GM12878 (cell line): ENCODE results near the gene WHRN. TPM values are rescaled to one million over a fixed set of nuclear protein-coding genes. Genes with fewer than 3 reads are reported as not detected.

Experiments
- ATAC-seq: fragments of 200-7000 bp; cut with Tn5 transposase; 3 replicates; pipeline ENCODE4 v1.9.1; 2020; ENCODE audit warnings: mild to moderate bottlenecking, moderate library complexity
- BruUV-seq: library from RNA; stranded (reverse); fragments of 400-500 nt; replicated peaks from 2 replicates; lab custom pipeline; 2021; lab: Mats Ljungman, UMichigan
- CTCF ChIA-PET: fragments of 300-600 bp; sonication (Branson Sonifier 250); formaldehyde crosslinking; extraction: SDS; loops from one replicate; lab custom pipeline; 2021; ENCODE audit warnings: inconsistent platforms; lab: Yijun Ruan, JAX
- POLR2A ChIA-PET: fragments of 350-600 bp; formaldehyde crosslinking; extraction: SDS; loops from one replicate; lab custom pipeline; 2021; ENCODE audit warnings: inconsistent platforms; lab: Charles Lee
- RAD21 ChIA-PET: fragments of 300-600 bp; sonication (Branson Sonifier 250); formaldehyde crosslinking; loops from one replicate; lab custom pipeline; 2023; ENCODE audit warnings: antibody characterized with exemption; ENCODE audit not compliant: unreplicated experiment; lab: Charles Lee
- SMC1A ChIA-PET: fragments of 300-600 bp; sonication (Branson Sonifier 250); formaldehyde crosslinking; loops from one replicate; lab custom pipeline; 2023; ENCODE audit not compliant: unreplicated experiment, uncharacterized antibody; lab: Charles Lee
- DNase-seq: peaks from one replicate; pipeline ENCODE4 v3.0.0-alpha.2; 2011; ENCODE audit warnings: low read depth, low spot score
- FAIRE-seq: peaks from 3 replicates; lab custom pipeline; 2011; peaks lifted over from hg19 to GRCh38; lab: Jason Lieb, UNC
- H2AFZ ChIP-seq: 2 replicates; pipeline ENCODE4 v1.6.0; 2011; ENCODE audit warnings: low read depth, low read length, control low read depth; ENCODE audit not compliant: control insufficient read depth
- H3K27ac ChIP-seq: 2 replicates; pipeline ENCODE4 v1.5.1; 2011; ENCODE audit warnings: control low read depth; ENCODE audit not compliant: control insufficient read depth, insufficient read depth
- H3K27me3 ChIP-seq, 2 experiments: replicated peaks in 1 of 2; 2 replicates each; pipeline versions ENCODE4 v1.6.0 to v1.6.1; 2011; ENCODE audit warnings: low read length in 1 of 2; ENCODE audit not compliant: control insufficient read depth in 2 of 2, insufficient read depth in 2 of 2
- H3K36me3 ChIP-seq, 2 experiments: 2 replicates each; pipeline ENCODE4 v1.5.1; 2011; ENCODE audit warnings: low read length in 1 of 2; ENCODE audit not compliant: control insufficient read depth in 2 of 2, insufficient read depth in 2 of 2
- H3K4me1 ChIP-seq: 2 replicates; pipeline ENCODE4 v1.6.1; 2011; ENCODE audit warnings: mild to moderate bottlenecking, low read length, moderate library complexity, mixed read lengths; ENCODE audit not compliant: control insufficient read depth, insufficient read depth
- H3K4me2 ChIP-seq: 2 replicates; pipeline ENCODE4 v1.6.0; 2011; ENCODE audit warnings: control low read depth; ENCODE audit not compliant: control insufficient read depth, insufficient read depth
- H3K4me3 ChIP-seq: fragments of 200-600 bp; sonication (generic); 2 replicates; pipeline ENCODE4 v1.5.1; 2016
- H3K79me2 ChIP-seq: 2 replicates; pipeline ENCODE4 v1.6.0; 2011; ENCODE audit warnings: low read length; ENCODE audit not compliant: control insufficient read depth, insufficient read depth
- H3K9ac ChIP-seq: 2 replicates; pipeline ENCODE4 v1.8.0; 2011; ENCODE audit warnings: low read length, control low read depth, mixed read lengths; ENCODE audit not compliant: control insufficient read depth, insufficient read depth
- H3K9me3 ChIP-seq: replicated peaks from 3 replicates; pipeline ENCODE4 v1.5.1; 2011; ENCODE audit warnings: mild to moderate bottlenecking, low read length; ENCODE audit not compliant: control insufficient read depth, insufficient read depth
- H4K20me1 ChIP-seq: 2 replicates; pipeline ENCODE4 v1.6.0; 2011; ENCODE audit not compliant: control insufficient read depth, insufficient read depth
- SMAD1 ChIP-seq: fragments of 450-650 bp; IDR thresholded peaks from 2 replicates; pipeline ENCODE4 v1.6.1; 2018; ENCODE audit warnings: mild to moderate bottlenecking, low read depth; ENCODE audit not compliant: partially characterized antibody
- WGBS: methylation state at CpG from one replicate; pipeline ENCODE4 v1.1.6; 2016; ENCODE audit warnings: low lambda C conversion rate; ENCODE audit not compliant: insufficient replicate concordance, insufficient coverage; ENCODE audit errors: missing lambda C conversion rate; 5-methylcytosine and 5-hydroxymethylcytosine counted together
- in situ Hi-C: fragments of 300-500 bp; cut with MboI; formaldehyde crosslinking; loops from 9 replicates; pipeline ENCODE4 v1.14.3; 2018; ENCODE audit warnings: mixed read lengths
- intact Hi-C: fragments of 100-400 bp; cut with micrococcal nuclease; formaldehyde crosslinking; loops from one replicate; pipeline ENCODE4 v1.14.2; 2022; ENCODE audit not compliant: unreplicated experiment
- polyA plus RNA-seq, 11 experiments: library from polyadenylated mRNA; depleted of rRNA in 4 of 11; unstranded in 6 of 11; stranded (reverse) in 5 of 11; fragments of >200 nt; fragmentation: Nextera tagmentation in 4 of 11; fragmentation: Illumina TruSeq in 1 of 11; extraction: Ambion mirVana in 4 of 11; extraction: Trizol in 1 of 11; gene quantifications; 1 replicate in 1 of 11; 2 replicates in 10 of 11; pipeline versions ENCODE4 v1.2.1 to v1.2.3, GENCODE V29; 2011 to 2016; ENCODE audit warnings: inconsistent platforms in 2 of 11, missing spikeins in 2 of 11, low read depth in 1 of 11
- total RNA-seq, 4 experiments: library from RNA; depleted of rRNA in 3 of 4; stranded (reverse); fragments of >200 nt in 3 of 4; fragmentation: Illumina TruSeq in 1 of 4; extraction: Trizol in 1 of 4; gene quantifications; 2 replicates each; pipeline versions ENCODE4 v1.2.1 to v1.2.3, GENCODE V29; 2013 to 2021
- TF ChIP-seq, protein P1 (sequence below): fragments of 450-650 bp; IDR thresholded peaks from 2 replicates; pipeline ENCODE4 v1.6.1; 2016; ENCODE audit warnings: mild to moderate bottlenecking

WHRN gene
- total and polyA plus RNA-seq, 10 of the 15 experiments (the other 5 are each of a cell fraction or from before 2014, with no cell fraction given), result 0.04 to 18.2 (median 0.68) TPM; not detected in 1

- ChIA-PET POLR2A (interaction anchor here (0.7 to 1.6 kb wide), 7 partner anchors 17 to 85 kb away, joined by 3 to 5 read pairs (median 4); no protein-coding TSS in a partner anchor), CTCF (interaction anchor here (0.6 to 3.0 kb wide), 6 partner anchors 10 to 211 kb away, joined by 3 to 14 read pairs (median 4); no protein-coding TSS in a partner anchor)
- H4K20me1 ChIP-seq, result no peaks in the 10 kb centered on the region
- ATAC-seq, result peak; percentile 49
- H3K4me2 ChIP-seq, result peak overlapping the region; percentile 57; the same call in 1 of the 2 replicates
- no peaks in the 10 kb centered on the region for H3K9me3 ChIP-seq
- no peaks in the 10 kb centered on the region for H3K79me2 ChIP-seq
- H3K4me3 ChIP-seq, result no peak overlapping the region
- TF ChIP-seq SMAD1, result peak; percentile 73
- TF ChIP-seq, protein P1, sequence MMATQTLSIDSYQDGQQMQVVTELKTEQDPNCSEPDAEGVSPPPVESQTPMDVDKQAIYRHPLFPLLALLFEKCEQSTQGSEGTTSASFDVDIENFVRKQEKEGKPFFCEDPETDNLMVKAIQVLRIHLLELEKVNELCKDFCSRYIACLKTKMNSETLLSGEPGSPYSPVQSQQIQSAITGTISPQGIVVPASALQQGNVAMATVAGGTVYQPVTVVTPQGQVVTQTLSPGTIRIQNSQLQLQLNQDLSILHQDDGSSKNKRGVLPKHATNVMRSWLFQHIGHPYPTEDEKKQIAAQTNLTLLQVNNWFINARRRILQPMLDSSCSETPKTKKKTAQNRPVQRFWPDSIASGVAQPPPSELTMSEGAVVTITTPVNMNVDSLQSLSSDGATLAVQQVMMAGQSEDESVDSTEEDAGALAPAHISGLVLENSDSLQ, result no peak
- TF ChIP-seq, all 136 proteins: peak for 1
- RAD21 ChIA-PET, result interaction anchor here (1.4 to 2.2 kb wide), 3 partner anchors 45 to 201 kb away, joined by 4 to 6 read pairs (median 5); partner anchors contain the start of gene AKNA
- no peaks in the 10 kb centered on the region for H3K36me3 ChIP-seq
- 33% methylated on average over 12 of the region's 12 CpGs for WGBS
- H3K4me1 ChIP-seq, result peaks cover 17% of the 10 kb centered on the region
- no peaks in the 10 kb centered on the region; a peak in 1 of 4 replicates for H3K27me3 ChIP-seq
- peak overlapping the region; percentile 45 for H2AFZ ChIP-seq
- BruUV-seq, result no TSS peak
- intact Hi-C loops, result loop anchor here (10.0 kb wide), 1 partner anchor 1048 kb away; the partner anchor contains the start of gene ALAD
- SMC1A ChIA-PET, result interaction anchor here (0.6 to 4.2 kb wide), 12 partner anchors 10 to 640 kb away, joined by 3 to 41 read pairs (median 4); partner anchors contain the start of genes AKNA and ATP6V1G1
- no peak for DNase-seq
- no peak overlapping the region for H3K9ac ChIP-seq
- no peak for FAIRE-seq
- H3K27ac ChIP-seq, result no peak overlapping the region
- in situ Hi-C loops, result no loop called here
Observed at GRCh38 chr9:114452219-114453165, 52.8 kb downstream of the WHRN start.
